ENCODE data around the gene MSI2.

GRCh38 chr17:57451643-57452042, 195.3 kb downstream of the MSI2 start:
- TF ChIP-seq, protein P1, sequence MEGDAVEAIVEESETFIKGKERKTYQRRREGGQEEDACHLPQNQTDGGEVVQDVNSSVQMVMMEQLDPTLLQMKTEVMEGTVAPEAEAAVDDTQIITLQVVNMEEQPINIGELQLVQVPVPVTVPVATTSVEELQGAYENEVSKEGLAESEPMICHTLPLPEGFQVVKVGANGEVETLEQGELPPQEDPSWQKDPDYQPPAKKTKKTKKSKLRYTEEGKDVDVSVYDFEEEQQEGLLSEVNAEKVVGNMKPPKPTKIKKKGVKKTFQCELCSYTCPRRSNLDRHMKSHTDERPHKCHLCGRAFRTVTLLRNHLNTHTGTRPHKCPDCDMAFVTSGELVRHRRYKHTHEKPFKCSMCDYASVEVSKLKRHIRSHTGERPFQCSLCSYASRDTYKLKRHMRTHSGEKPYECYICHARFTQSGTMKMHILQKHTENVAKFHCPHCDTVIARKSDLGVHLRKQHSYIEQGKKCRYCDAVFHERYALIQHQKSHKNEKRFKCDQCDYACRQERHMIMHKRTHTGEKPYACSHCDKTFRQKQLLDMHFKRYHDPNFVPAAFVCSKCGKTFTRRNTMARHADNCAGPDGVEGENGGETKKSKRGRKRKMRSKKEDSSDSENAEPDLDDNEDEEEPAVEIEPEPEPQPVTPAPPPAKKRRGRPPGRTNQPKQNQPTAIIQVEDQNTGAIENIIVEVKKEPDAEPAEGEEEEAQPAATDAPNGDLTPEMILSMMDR (IDR thresholded peaks at IDR 0.05) = no peak
- TF ChIP-seq POLR2A (IDR thresholded peaks at IDR 0.05) = no peak

All from thyroid gland (tissue), 4 donors.